ENCODE measurements around the gene TPSD1.
"Not testable (repeated sequence)": the region's sequence is repeated elsewhere in the genome, so short reads cannot be mapped to it uniquely, and the experiment has no call there.

TPSD1 gene

DNA sequence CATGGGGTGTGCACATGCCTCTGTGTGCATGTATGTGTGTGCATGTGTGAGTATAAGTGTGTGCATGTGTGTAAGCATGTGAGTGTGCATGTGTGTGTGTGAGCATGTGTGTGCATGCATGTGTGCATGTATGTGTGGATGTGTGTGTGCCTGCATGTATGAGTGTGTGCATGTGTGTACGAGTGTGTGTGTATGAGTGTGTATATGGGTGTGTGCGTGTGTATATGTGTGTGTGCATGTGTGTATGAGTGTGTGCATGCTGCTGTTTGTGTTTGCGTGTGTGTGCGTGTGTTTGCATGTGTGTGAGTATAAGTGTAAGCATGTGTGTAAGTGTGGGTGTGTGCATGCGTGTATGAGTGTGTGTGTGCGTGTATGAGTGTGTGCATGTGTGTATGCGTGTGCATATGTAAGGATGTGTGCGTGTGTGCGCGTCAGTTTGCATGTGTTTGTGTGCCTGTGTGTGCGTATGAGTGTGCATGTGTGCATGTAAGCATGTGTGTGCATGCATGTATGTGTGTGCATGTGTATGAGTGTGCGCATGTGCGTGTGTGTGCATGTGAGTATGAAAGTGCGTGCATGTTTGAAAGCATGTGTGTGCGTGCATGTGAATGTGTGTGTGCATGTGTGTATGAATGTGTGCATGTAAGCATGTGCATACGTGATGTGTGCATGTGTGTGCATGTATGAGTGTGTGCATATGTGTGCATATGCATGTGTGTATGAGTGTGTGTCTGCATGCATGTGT is 8.6 kb downstream of the TPSD1 start:
- DNase-seq, result no peak

DNA sequence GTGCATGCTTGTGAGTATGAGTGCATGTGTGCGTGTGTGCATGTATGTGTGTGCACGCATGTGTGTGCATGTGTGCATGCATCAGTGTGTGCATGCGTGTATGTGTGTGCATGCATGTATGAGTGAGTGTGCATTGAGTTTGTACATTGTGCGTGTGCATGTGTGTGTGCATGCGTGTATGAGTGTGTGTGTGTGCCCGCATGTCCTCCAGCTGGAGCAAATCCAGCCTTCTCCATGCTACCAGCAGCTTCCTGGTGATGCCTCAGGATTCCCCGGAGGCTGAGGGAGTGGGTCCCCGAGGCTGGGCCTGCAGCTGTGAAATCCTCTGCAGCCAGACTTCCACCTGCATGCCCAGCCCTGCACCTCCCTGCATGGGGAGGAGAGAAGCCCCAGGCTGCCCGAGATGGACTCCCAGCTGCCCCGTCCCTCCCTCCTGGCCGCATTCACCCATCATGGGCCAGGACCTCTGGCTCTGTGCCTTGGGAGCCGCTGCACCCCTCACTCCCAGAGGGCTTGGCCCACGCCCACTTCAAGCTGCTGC is 9.3 kb downstream of the TPSD1 start:
- no peak for DNase-seq

DNA sequence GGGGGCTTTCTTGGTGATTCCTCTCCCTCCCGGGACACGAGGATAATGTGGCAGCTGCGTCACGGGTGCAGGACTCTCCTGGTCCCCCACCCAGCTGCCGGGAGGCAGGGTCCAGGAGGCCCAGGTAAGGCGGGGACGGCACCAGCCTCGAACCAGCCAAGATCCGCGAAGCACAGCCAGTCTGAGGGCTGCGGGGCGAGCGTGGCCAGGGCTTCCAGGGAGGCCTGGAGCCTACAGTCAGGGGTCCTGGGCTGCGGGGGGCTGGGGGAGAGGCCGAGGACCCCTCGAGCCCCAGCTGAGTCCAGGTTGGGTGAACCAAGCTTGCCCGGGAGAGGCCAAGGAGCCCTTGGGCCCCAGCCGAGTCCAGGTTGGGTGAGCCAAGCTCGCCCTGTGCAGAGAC is 10.0 kb downstream of the TPSD1 start:
- DNase-seq, result no peak

DNA sequence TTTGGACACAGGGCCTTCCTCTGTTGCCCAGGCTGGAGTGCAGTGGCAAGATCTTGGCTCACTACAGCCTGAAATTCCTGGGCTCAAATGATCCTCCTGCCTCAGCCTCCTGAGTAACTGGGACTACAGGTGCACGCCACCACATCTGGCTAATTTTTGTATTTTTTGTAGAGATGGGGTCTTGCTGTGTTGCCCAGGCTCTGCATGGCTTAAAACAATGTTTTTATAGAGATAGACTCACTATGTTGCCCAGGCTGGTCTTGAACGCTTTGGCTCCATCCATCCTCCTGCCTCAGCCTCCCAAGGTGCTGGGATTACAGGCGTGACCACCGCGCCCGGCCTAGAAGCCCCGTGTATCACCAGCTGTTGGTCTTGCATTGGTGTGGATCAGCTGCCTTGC is 13.5 kb downstream of the TPSD1 start:
- DNase-seq, result not testable (repeated sequence)

DNA sequence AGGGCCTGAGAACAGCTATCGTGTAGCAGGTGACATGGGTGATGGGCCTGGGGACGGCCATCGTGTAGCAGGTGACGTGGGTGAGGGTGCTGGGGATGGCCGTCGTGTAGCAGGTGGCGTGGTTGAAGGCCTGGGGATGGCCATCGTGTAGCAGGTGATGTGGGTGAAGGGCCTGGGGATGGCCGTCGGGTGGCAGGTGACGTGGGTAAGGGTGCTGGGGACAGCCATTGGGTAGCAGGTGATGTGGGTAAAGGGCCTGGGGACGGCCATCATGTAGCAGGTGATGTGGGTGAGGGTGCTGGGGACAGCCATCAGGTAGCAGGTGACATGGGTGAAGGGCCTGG is 15.5 kb downstream of the TPSD1 start:
- no peak for DNase-seq

DNA sequence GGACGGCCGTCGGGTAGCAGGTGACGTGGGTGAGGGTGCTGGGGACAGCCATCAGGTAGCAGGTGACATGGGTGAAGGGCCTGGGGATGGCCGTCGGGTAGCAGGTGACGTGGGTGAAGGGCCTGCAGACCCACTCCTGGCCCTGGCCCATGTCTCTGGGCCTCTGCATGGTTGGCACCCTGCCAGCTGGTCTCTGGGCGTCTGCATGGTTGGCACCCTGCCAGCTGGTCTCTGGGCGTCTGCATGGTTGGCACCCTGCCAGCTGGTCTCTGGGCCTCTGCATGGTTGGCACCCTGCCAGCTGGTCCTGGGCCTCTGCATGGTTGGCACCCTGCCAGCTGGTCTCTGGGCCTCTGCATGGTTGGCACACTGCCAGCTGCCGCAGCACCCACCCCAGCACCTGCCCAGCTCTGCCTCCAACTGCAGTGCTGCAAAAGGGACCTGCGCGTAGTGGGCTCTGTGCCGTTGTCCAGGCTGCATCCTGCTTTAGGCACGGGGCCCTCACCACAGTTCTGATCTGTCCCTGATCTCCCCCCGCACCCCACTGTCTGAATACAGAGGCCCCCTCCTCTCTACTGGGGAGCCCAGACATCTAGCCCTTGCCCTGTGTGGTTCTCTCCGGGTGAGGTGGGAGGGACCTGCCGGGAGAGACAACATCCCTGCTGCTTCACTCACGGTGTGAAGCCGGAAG is 16.0 kb downstream of the TPSD1 start:
- DNase-seq, result peak; percentile 13

DNA sequence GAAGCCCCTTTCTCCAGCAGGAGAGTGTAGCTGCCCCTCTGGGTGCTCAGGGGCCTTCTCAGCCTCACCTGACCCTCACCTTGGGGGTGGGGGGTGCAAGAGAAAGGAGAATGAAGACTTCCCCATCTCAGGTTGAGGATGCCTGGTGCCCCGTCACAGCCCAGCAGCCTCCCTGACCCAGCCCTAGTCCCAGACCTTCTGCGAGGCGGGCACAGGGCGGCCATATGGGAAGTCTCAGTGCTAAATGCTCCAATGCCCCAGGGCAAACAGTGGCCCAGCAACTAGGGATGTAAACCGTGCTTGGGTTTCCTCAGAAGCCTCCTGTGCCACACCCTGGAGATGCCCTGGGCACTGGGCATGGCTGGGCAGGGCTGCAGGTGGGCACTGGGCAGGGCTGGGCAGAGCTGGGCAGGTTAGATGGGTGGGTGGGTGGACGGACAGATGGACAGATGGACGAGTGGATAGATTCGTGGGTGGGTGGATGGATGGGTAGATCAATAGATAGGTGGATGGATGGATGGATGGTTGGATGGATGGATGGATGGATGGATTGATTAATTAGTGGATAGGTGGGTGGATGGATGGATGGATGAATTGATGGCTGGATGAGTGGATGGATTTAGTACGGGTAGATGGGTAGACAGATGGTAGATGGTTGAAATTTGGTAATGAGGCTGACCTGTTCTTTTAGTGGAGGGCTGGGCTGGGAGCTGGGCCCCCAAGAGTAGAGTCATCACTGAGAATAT is 16.8 kb downstream of the TPSD1 start:
- DNase-seq, result no peak

DNA sequence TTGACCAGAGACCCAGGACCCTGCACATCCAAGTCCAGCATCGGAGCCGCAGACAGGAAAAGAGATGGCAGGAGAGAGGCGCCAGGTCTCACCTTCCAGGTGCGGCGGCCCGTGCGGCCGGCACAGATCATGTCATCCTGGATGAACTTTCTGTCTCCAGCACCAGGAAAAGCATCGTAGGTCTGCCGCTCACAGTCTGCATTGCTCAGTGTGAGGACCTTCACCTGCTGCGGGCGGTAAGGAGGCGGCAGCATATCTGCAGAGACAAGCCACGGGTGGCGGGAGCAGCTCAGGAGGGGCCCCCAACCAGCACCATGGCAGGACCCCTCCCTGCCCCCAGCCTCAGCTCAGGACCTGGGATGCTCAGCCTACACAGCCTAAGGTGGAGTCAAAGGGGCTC is 17.9 kb downstream of the TPSD1 start:
- DNase-seq, result no peak

DNA sequence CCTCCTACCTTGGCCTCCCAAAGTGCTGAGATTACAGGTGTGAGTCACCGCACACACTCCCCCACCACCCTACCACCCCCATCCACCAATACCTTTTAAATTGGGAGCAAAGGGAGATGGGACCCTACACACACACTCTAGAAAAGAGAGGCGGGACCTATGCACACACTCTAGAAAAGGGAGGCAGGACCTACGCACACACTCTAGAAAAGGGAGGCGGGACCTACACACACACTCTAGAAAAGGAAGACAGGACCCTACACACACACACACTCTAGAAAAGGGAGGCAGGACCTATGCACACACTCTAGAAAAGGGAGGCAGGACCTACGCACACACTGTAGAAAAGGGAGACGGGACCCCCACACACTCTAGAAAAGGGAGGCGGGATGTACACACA is 18.9 kb downstream of the TPSD1 start:
- DNase-seq, result no peak

DNA sequence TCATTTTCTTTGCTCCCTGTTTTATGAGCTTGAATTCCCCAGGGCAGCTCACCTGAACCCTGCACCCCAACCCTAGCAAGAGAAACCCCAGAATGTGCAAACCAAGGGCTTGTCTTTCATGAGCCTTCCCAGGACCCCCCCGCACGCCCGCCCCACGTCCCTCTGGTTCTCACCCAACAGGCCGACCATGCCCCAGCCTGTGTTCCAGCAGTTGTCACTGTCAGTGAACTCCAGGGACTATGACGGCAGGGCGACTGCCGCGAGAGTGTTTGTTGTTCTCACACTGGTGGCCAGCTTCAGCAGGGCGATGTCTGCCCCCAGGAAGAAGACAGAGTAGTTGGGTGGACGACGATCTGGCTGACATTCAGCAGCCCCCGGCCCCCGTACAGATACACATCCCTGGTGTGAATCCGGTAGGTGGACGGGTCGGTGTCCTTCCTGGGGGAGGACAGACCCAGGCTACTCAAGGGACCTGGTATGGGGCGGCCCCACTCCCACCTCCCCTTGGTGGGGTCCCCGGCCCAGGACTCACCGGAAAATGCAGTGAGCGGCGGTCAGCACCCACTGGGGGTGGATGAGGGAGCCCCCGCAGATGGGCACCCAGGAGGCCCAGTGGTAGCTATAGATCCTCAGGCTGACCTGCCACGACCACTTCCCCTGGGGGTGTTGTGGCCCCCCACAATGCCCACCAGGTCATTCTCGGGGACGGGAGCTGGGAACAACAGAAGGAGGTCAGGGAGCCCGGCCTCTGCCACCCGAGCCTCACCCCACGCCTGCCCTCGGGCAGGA is 20.1 kb downstream of the TPSD1 start:
- DNase-seq, result no peak

DNA sequence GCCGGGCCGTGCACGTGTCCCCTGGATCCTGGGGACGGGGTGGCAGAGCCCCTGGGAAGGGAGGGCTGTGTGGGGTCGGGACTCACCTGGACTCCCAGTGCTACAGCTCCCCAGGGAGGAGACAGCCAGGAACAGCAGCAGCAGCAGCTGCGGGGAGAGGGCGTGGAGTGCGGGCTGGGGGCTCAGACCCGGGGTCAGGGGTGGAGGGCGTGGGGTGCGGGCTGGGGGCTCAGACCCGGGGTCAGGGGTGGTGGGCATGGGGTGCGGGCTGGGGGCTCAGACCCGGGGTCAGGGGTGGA is 20.7 kb downstream of the TPSD1 start:
- no peak for DNase-seq

DNA sequence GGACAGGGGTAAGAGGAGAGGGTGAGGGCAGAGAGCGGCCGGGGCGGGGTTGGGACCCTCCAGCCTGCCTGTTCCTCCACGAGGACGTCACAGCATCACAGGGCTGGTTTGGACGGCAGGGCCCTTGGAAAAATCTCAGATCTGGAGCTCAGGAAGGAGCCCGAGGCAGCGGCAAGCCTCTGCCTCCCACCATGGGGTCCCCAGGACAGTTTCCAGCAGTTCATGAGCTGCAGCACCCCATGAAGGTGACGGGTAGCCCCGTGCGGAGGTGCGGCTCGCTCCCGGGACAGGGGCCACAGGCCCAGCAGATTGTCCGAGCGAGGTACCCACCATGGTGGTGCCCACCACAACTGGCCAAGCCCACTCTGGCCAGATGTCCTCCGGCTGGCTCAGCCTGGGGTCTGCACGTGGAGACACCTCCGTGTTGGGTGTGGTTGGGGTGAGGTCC is 21.3 kb downstream of the TPSD1 start:
- DNase-seq, result no peak

DNA sequence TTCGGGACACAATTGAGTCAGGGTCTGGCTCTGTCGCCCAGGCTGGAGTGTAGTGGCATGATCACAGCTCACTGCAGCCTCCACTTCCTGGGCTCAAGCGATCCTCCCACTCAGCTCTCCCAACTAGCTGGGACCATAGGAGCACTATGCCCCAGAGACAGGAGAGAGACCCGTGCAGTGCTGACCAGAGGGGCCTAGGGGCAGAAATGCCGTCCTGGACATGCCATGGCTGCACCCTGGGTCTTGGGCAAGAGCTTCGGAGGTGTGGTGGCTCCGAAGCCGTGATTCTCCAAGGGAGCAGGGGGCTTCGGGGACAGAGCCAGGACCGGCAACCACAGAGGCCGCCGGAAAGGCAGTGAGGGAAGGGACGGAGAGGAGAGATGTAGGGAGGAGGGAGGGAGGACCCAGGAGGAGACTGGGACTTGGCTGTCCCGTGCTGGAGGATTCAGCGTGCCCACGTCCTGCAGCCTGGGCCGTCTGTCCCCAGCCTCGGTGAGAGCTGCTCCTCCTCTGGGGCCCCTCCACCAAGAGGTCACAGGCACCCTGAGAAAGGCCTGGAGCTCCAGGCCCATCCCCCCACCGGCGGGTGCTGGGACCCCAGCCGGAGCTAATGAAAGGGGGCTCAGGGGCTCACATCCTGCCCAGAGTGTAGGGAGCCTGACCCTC is 21.9 kb downstream of the TPSD1 start:
- no peak for DNase-seq

DNA sequence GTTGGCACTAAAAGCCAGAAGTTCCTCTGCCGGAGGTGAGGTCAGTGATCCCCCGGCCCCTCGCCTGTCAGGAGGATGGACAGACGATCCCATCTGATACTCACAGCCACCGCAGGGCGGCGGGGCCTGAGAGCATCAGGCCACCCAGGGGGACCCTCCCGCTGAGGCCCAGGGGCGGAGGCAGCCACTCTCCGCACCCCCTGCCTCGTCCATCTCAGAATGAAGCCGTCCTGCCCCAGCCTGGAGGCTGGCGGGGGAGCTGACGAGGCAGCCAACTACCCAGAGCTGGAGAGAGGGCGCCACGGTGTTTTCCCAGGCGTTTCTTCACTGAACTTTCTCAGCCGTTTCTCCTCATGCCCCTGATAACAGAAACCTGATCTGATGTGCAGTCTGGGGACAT is 22.6 kb downstream of the TPSD1 start:
- no peak for DNase-seq

DNA sequence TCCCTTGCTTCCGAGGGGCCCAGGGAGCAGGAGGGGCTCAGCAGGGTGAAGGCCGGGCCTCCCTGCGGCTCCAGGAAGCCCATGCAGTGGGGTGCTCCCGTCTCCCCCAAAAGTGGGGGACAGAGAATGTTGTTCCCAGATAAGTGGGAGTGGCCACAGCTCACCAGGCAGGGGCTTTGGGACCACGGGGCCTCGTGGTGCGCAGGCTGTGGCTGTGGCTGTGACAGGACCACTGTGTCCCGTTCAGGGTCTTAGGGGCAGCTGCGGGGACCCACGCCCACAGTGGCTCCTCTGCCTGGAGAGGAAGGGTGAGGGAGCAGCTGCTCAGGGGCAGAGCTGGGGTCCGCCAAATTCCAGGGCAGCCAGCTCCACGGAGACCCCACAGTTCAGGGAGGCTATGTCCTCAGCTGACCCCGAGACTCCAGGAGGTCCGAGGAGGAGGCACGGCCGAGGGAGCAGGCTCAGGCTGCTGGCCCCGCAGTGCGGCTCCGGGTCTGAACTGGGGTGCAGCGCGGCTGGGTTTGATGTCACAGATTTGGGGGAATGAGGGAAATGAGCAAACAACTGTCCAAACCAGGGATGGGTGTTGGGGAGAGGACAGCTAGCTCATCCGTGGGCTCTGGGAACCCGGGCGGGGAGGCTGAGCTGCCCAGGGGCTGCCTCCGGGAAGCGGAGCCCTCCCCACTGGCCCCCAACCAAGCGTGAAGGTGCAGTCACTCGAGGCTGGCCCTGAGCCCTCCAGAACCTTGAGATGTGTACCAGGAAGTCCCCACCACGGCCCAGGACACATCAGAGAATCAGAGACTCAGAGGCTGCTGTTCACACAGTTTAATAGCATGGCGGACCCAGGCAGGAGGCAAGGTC is 23.4 kb downstream of the TPSD1 start:
- DNase-seq, result no peak

DNA sequence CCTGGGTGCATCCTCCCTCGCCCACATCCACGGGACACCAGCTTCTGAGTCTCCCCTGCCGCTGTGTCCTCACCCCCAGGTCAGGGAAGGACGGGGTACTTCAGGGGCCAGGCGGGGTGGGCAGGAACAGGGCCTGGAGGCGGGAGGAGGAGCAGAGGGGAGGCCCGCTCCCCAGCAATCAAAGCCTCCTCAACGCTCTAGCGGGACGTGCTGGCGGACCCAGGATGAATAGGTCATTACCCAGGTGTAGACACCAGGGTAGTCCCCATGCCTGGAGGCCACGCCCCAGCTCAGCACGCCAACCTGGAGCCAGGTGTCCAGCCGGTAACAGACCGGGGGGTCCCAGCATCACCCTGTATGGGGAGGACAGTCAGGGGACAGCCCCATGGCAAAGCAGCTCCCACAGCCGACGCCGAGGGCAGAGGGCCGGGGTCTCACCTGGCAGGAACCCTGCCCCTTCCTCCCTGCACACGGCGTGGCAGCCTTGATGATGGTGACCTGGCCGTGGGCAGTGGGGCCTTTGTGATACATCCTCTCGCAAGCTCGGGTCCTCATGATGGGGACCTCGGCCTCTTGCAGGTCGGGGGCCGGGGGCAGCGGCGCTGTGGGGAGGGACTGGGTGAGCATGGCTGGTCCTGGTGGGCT is 24.2 kb downstream of the TPSD1 start:
- no peak for DNase-seq

DNA sequence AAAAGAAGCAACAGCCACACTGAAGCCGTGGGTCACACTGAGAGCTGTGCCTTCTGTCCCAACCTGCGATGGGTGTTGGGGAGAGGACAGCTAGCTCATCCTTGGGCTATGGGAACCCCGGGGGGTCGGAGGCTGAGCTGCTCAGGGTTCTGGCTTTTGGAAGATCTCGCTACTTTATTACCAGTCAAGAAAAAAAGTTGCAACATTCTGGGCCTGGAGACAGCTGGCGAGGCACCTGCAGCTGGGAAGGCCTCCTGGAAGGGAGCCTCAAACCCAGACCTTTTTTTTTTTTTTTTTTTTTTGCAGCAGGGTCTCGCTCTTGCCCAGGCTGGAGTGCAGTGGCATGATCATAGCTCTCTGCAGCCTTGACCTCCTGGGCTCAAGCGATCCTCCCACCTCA is 24.9 kb downstream of the TPSD1 start:
- no peak for DNase-seq

DNA sequence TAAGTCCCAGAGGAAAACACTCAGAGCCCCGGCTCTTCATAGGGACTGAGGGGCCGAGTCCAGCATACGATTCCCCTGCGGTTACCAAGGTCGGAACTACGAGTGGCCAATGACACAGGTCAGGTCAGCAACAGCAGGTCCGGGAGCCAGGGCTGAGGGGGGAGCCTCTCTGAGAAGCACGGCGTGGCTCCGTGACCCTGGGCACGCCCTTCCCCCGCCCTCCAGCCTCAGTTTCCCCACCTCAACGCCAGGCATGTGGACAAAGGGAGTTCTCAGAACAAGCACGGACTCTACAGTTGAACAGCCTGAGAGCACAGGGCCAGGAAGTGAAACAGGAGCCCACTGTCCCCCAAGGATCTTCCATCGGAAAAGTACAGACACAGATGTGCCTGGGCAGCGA is 25.6 kb downstream of the TPSD1 start:
- DNase-seq, result no peak

DNA sequence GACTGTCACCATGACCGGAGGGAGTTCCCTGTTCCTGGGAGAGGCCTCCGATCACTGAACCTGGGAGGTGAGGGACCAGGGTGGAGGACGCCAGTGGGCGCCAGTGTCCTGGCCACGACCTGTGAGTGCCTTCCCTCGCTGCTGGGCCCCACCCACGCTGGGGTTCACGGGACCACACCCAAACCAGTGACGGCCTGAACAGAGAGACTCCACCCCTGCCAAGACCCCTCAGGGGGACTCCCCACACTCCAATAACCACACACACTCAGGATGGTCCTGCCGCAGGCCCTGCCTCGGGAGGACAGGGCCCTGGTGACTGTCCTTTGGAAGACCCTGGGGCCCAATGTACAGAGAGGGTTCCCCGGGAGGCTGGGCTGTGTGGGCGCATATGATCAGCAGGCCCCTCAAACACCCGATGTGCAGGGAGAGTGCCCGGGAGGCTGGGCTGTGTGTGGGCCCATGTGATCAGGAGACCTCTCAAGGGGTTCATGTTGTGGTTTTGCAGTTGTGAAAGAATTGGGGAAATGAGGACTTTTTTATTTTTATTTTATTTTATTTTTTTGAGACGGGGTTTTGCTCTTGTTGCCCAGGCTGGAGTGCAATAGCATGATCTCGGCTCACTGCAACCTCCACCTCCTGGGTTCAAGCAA is 26.6 kb downstream of the TPSD1 start:
- no peak for DNase-seq

DNA sequence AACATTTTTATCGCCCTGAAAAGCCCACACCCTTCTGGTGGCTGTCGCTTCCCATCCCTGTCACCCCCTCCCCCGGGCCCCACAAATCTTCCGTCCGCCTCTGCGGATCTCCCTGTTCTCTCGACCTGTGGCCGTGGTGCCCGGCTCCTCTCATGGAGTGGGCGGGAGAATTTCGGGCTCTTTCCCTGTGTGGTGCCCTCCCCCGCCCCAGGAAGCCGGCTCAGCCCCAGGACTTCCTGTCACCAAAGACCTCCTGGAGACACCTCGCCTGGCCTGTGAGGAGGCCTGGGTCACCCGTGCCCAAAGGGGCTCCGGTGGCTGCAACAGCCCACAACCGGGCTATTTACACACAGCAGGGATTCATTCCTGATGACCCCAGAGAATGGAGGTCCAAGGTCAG is 27.4 kb downstream of the TPSD1 start:
- DNase-seq, result no peak
